ENCODE measurements around the gene BIRC6.

The BIRC6 gene

DNA sequence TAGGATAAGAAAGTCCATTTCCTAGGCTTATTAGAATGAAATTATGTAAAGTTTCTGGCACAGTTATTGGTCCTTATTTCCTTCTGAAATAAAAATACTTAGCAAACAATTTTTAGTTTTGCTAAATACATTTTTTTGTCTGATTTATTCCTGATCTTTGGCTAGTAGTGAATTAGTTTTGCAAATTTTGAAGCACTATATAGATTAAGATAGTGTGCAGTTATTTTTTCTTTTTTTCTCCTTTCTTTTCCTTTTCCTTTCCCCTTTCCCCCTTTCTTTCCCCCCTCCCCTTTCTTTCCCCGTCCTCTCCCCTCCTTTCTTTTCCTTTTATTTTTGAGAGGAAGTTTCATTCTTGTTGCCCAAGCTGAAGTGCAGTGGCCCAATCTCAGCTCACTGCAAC, 59.7 kb downstream of the BIRC6 start:
- H3K27me3 Mint-ChIP-seq: no peaks in the 10 kb centered on the region
- peaks cover 2% of the 10 kb centered on the region for H3K4me1 Mint-ChIP-seq (ENCODE audit: low read depth)
- H3K9me3 Mint-ChIP-seq: no peaks in the 10 kb centered on the region
- H3K4me3 Mint-ChIP-seq: no peak overlapping the region
- no peak overlapping the region for H3K27ac Mint-ChIP-seq
- H3K36me3 Mint-ChIP-seq (ENCODE audit: low read depth): peaks cover 49% of the 10 kb centered on the region

DNA sequence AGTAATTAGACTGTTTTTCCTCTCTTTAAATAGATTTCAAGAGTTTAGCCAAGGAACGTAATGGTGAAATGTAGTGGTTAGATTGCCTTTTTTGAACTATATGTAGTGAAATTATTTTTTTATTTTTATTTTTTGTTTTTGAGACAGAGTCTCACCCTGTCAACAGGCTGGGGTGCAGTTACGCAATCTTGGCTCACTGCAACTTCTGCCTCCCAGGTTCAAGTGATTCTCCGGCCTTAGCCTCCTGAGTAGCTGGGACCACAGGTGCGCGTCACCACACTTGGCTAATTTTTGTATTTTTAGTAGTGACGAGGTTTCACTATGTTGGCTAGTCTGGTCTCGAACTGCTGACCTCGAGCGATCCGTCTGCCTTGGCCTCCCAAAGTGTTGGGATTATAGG, 60.8 kb downstream of the BIRC6 start:
- Mint-ChIP-seq H3K4me3 (no peak overlapping the region), H3K4me1 (ENCODE audit: low read depth) (peaks cover 13% of the 10 kb centered on the region), H3K27me3 (no peaks in the 10 kb centered on the region), H3K9me3 (no peaks in the 10 kb centered on the region), H3K36me3 (ENCODE audit: low read depth) (peaks cover 57% of the 10 kb centered on the region), H3K27ac (no peak overlapping the region)

DNA sequence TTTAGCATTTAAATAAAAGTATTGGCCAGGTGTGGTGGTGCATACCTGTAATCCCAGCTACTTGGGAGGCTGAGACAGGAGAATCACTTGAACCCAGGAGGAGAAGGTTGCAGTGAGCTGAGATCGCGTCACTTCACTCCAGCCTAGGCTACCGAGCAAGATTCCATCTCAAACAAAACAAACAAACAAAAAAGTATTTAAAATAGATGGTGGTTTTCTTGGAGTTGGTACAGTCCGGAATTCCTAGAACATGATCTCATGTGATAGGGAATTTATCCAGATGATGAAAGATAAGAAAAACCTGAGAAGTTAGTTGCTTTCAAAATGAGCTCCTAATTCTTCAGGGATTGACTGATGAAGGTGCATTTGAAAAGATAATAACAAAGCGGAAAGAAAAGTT, 62.0 kb downstream of the BIRC6 start:
- H3K4me3 Mint-ChIP-seq: no peak overlapping the region
- peaks cover 21% of the 10 kb centered on the region for H3K4me1 Mint-ChIP-seq (ENCODE audit: low read depth)
- H3K27ac Mint-ChIP-seq: no peak overlapping the region
- no peaks in the 10 kb centered on the region for H3K27me3 Mint-ChIP-seq
- H3K9me3 Mint-ChIP-seq: no peaks in the 10 kb centered on the region
- peaks cover 65% of the 10 kb centered on the region for H3K36me3 Mint-ChIP-seq (ENCODE audit: low read depth)

DNA sequence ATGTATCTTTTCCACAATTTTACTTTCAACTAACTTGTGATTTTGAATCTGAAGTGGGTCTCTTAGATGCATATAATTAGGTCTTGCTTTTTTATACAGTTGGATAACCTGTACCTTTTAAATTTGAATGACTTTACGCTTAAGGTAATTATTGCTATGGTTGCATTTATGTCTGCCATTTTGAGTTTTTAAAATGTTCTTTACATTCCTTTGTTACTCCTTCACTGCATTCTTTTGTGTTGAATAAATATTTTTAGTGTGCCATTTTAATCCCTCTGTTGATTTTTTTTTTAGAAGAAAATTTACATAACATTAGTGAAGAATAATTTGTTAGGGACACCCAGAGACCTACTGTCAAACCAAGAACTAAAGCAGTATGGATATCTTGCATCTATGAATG, 65.3 kb downstream of the BIRC6 start:
- H3K27ac Mint-ChIP-seq: no peak overlapping the region
- H3K27me3 Mint-ChIP-seq: no peaks in the 10 kb centered on the region
- H3K9me3 Mint-ChIP-seq: no peaks in the 10 kb centered on the region
- peaks cover 64% of the 10 kb centered on the region for H3K36me3 Mint-ChIP-seq (ENCODE audit: low read depth)
- no peak overlapping the region for H3K4me3 Mint-ChIP-seq
- H3K4me1 Mint-ChIP-seq (ENCODE audit: low read depth): peaks cover 44% of the 10 kb centered on the region

DNA sequence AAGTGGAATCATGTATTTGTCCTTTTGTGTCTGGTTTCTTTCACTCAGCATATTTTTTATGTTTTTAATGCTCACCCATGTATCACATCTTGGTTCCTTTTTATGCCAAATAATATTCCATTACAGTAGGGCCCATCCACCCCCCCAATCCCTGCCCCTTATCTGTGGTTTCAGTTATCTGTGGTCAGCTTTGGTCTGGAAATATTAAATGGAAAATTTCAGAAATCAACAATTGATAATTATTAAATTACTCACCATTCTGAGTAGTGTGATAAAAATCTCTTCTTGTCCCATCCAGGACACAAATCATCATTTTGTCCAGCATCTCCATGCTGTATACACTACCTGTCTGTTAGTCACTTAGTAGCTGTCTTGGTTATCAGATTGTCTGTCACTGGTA, 66.7 kb downstream of the BIRC6 start:
- Mint-ChIP-seq H3K36me3 (ENCODE audit: low read depth) (peaks cover 51% of the 10 kb centered on the region), H3K4me1 (ENCODE audit: low read depth) (peaks cover 49% of the 10 kb centered on the region), H3K4me3 (no peak overlapping the region), H3K9me3 (no peaks in the 10 kb centered on the region), H3K27me3 (no peaks in the 10 kb centered on the region), H3K27ac (no peak overlapping the region)

DNA sequence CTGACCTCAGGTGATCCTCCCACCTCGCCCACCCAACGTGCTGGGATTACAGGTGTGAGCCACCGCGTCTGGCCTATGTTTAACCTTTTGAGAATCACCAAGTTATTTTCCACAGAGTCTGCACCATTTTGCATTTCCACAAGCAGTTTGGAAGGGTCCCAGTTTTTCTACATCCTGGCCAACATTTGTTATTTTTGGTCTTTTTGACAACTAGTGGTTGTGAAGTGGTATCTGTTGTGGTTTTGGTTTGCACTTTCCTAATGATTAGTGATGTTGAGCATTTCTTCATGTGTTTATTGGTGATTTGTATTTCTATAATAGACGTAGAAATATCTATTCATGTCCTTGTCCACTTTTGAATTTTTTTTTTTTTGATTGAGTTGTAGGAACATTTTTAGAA, 67.9 kb downstream of the BIRC6 start:
- Mint-ChIP-seq H3K36me3 (ENCODE audit: low read depth) (peaks cover 59% of the 10 kb centered on the region), H3K9me3 (no peaks in the 10 kb centered on the region), H3K27me3 (no peaks in the 10 kb centered on the region), H3K4me3 (peak overlapping the region; percentile 4), H3K27ac (no peak overlapping the region), H3K4me1 (ENCODE audit: low read depth) (peaks cover 49% of the 10 kb centered on the region)

DNA sequence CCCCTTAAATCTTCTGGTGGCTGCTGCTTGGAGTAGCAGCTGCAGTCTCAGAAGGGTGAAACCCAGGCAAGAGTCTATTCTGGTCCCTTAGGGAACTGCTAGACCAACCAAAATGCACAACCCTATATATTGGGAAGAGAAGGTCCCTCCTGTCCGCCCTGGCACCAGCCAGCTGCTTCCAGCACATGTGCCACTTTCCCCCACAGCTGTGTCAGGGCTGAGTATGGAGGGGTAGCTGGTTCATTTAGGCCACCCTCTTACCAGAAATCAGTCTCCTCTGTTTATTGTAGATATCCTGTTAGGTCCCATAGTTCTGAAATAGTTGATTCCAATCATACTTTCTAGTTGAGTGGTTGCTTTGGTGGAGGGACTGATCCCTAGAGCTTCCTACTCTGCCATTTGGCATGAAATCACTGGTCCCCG, 68.9 kb downstream of the BIRC6 start:
- peak overlapping the region; percentile 0 for H3K27ac Mint-ChIP-seq
- H3K36me3 Mint-ChIP-seq (ENCODE audit: low read depth): peaks cover 59% of the 10 kb centered on the region
- no peak overlapping the region for H3K4me3 Mint-ChIP-seq

DNA sequence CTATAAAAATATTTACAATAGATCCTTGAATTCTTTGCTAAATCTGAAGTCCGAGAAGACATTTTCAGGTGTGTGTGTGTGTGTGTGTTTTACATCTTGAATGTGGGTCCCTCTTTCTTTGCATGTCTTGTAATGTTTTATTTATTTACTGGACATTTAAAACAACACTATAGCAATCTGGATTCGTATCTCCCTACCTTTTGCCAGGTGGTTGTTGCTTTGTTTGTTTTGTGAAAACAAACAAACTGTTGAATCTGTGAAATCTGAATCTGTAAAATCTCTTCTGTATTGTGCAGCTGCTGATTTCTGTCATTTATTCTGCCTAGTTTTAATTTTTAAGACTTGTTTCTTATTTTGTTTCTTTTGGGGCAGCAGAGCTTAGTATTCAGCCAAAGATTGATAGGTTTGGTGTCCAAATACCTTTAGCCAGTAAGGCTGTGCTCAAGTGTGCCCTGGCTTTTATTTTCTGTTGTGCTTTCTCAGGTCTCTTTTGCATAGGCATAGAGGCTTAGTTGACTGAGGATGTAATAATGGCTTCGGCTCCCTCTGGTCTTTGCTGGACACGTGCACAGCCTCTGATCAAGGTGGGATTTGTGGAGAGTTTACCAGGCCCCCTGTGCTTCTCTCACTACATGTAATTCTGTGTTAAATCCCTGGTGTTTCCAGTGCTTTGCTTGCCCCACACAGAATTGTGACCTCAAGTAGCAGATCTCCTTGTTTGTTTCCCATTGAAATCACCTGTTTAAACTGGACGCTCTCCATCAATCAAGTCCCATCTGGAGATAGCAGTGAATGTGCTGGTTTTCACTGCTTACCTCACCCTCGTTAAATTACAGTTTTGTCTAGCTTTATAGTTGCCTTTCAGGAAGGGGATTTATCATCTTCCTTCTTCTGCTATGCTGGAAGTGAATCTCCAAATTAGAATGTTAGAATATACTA, 71.1 kb downstream of the BIRC6 start:
- Mint-ChIP-seq H3K9me3 (no peaks in the 10 kb centered on the region), H3K4me3 (no peak overlapping the region), H3K4me1 (ENCODE audit: low read depth) (peaks cover 34% of the 10 kb centered on the region), H3K27ac (no peak overlapping the region), H3K36me3 (ENCODE audit: low read depth) (peaks cover 54% of the 10 kb centered on the region), H3K27me3 (no peaks in the 10 kb centered on the region)

More for the DNA sequence above, 68.9 kb downstream of the BIRC6 start:
- peaks cover 49% of the 10 kb centered on the region for H3K4me1 Mint-ChIP-seq (ENCODE audit: low read depth)
- no peaks in the 10 kb centered on the region for H3K27me3 Mint-ChIP-seq
- no peaks in the 10 kb centered on the region for H3K9me3 Mint-ChIP-seq

DNA sequence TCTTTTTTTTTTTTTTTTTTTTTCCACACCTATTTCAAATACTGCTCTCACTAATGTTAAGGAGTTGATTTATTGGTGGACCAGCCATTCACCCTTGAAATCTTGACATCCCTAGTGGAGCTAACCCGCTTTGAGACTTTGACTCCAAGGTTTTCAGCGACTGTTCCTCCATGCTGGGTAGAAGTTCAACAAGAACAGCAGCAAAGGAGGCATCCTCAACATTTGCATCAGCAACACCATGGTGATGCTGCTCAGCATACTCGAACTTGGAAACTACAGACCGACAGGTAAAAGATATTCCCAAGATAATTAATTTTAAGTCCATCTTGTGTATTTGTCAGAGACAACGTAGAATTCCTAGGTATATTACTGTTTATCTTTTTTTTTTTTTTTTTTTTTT, 74.0 kb downstream of the BIRC6 start:
- no peaks in the 10 kb centered on the region for H3K9me3 Mint-ChIP-seq
- peaks cover 13% of the 10 kb centered on the region for H3K4me1 Mint-ChIP-seq (ENCODE audit: low read depth)
- no peak overlapping the region for H3K27ac Mint-ChIP-seq
- no peak overlapping the region for H3K4me3 Mint-ChIP-seq
- H3K36me3 Mint-ChIP-seq (ENCODE audit: low read depth): peaks cover 50% of the 10 kb centered on the region
- no peaks in the 10 kb centered on the region for H3K27me3 Mint-ChIP-seq

DNA sequence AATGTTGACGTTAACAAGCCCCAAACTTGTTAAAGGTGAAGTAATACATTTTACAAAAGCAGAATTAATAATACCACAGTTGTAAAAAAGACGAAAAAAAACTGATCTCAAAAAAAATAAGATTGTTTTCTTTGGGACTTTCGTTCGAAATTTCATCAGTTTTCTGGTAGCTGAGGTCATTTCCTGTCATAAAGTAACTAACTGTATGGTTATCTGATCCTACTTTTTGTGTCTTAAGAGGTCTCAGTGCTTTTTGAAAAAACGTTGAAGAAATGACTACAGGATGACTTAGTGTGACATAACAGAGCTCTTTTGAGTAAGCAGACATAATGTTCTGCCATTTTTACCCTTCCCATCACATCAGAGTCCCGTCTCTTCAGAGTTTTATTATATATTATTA, 79.3 kb downstream of the BIRC6 start:
- no peak overlapping the region for H3K4me3 Mint-ChIP-seq
- H3K36me3 Mint-ChIP-seq (ENCODE audit: low read depth): peaks cover 58% of the 10 kb centered on the region
- no peak overlapping the region for H3K27ac Mint-ChIP-seq
- no peaks in the 10 kb centered on the region for H3K9me3 Mint-ChIP-seq
- H3K27me3 Mint-ChIP-seq: no peaks in the 10 kb centered on the region
- H3K4me1 Mint-ChIP-seq (ENCODE audit: low read depth): no peaks in the 10 kb centered on the region

DNA sequence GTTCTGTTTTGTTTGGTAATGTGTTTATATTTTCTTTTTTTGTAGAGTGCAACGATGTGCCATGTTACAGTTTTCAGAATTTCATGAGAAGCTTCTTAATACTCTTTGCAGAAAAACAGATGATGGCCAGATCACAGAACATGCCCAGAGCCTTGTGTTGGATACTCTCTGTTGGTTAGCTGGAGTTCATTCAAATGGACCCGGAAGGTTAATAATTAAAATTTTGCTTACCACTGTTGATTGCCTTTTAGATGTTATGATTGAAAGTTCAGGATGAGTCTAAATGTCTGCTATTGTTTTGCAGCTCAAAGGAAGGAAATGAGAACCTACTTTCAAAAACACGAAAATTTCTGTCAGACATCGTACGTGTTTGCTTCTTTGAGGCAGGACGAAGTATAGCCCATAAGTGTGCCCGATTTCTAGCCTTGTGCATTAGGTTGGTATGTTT, 85.2 kb downstream of the BIRC6 start:
- Mint-ChIP-seq H3K9me3 (no peaks in the 10 kb centered on the region), H3K4me3 (no peak overlapping the region), H3K27me3 (no peaks in the 10 kb centered on the region), H3K36me3 (ENCODE audit: low read depth) (peaks cover 73% of the 10 kb centered on the region), H3K27ac (no peak overlapping the region), H3K4me1 (ENCODE audit: low read depth) (no peaks in the 10 kb centered on the region)

DNA sequence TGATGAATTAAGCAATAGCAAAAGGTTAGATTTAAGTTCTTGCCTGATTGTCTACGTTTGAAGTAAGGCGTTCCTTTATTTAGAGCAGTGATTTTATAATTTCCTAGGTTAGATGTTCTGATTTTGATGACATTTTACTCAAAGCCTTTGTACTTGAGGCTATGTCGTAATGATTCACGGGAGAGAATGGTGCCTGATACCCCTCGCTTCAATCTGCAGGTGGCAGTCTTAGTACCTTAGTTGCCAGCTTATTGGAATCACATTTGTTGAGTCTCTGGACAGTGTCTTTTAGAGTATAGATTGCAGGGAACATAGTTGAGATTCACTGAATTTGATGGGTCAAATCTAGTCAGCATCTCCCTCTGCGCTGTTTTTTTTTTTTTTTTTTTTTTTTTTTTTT, 89.5 kb downstream of the BIRC6 start:
- H3K9me3 Mint-ChIP-seq: no peaks in the 10 kb centered on the region
- H3K27ac Mint-ChIP-seq: no peak overlapping the region
- H3K27me3 Mint-ChIP-seq: no peaks in the 10 kb centered on the region
- no peak overlapping the region for H3K4me3 Mint-ChIP-seq
- peaks cover 69% of the 10 kb centered on the region for H3K36me3 Mint-ChIP-seq (ENCODE audit: low read depth)
- no peaks in the 10 kb centered on the region for H3K4me1 Mint-ChIP-seq (ENCODE audit: low read depth)

DNA sequence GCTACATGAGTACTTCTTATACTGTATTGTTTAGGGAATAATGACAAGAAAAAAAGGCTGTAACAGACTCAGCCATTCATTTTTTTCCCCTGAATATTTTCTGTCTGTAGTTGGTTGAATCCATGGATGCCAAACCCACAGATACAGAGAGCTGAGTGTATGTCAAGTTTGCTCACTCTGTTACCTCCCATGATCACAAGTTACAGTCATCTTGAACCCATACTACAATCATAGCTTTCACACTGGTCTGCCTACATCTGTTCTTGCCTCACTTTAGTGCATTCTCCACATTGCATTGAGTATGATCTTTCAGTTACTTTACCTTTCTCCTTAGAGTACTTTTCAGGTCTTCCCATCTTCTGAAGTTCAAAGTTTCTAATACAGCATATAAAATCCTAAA, 94.0 kb downstream of the BIRC6 start:
- H3K4me1 Mint-ChIP-seq (ENCODE audit: low read depth): no peaks in the 10 kb centered on the region
- H3K27me3 Mint-ChIP-seq: no peaks in the 10 kb centered on the region
- no peaks in the 10 kb centered on the region for H3K9me3 Mint-ChIP-seq
- H3K27ac Mint-ChIP-seq: no peak overlapping the region
- peaks cover 50% of the 10 kb centered on the region for H3K36me3 Mint-ChIP-seq (ENCODE audit: low read depth)
- no peak overlapping the region for H3K4me3 Mint-ChIP-seq

DNA sequence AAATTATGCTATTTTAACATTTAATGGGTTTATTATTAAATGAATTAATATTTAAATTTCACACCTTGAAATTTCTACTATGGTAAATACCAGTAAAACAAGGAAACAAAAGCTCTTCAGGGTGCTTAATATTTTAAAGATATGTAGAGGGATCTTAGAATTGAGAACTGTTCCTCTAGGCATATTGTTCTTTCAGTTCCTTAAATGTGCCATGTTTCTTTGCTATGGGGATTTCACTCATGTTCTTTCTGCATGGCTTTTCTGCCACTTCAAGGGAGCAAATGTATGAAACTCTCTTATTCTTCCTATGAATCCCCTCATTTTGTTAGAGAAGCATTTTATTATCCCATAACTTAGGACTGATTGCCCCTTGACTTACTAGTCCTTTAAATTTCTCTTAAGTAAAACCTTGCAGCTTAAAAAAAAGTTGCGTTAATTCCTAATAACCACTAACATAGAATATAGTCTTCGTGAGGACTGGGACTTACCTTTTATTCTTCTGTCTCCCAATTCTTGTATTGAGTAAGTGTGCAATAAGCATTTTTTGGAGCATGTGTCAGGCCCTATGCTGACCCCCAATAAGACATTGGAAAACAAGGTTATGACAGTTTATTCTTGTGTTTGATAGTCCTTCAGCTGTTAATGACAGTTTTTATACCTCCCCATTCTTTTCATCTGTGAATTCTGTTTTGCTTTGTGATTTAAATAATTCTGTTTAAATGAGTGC, 95.7 kb downstream of the BIRC6 start:
- H3K36me3 Mint-ChIP-seq (ENCODE audit: low read depth): peaks cover 59% of the 10 kb centered on the region
- no peaks in the 10 kb centered on the region for H3K27me3 Mint-ChIP-seq
- H3K27ac Mint-ChIP-seq: no peak overlapping the region

DNA sequence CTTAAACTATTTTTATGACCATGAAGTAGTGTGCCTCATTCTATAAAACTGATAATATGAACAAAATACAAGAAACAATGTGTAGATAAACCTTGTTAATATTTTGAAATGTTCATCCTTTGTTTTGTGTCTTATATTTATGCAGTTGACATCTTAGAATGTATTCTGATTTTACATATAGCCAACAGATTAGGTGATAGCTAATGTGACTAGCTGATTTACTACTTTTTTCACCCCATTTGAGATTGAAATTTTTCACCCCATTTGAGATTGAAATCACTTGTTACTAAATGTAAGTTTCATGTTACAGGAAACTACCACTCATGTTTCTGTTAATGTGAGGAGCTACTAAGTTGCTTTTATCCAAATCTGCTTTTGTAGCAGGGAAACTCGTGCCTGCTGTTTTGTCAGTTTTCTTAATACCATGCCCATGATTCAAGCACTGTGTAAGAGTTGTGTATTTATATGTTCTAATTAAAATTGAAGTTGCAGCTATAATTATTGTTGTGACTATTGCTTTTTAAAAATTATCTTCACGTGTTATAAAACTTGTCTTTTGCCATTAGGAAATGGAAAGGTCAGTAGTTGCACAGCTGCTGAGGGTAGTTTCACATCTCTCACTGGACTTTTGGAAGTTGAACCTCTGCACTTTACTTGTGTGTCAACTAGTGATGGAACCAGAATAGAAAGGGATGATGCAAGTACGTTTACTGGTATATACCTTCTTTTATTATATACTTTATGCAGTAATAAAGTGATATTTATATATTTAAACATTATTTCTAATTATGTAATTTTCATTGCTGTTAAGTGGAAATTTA, 96.6 kb downstream of the BIRC6 start:
- H3K36me3 Mint-ChIP-seq (ENCODE audit: low read depth): peaks cover 66% of the 10 kb centered on the region
- H3K27me3 Mint-ChIP-seq: no peaks in the 10 kb centered on the region
- H3K9me3 Mint-ChIP-seq: no peaks in the 10 kb centered on the region
- no peak overlapping the region for H3K4me3 Mint-ChIP-seq
- no peaks in the 10 kb centered on the region for H3K4me1 Mint-ChIP-seq (ENCODE audit: low read depth)
- H3K27ac Mint-ChIP-seq: no peak overlapping the region

More for the DNA sequence above, 95.7 kb downstream of the BIRC6 start:
- Mint-ChIP-seq H3K4me1 (ENCODE audit: low read depth) (no peaks in the 10 kb centered on the region), H3K4me3 (no peak overlapping the region), H3K9me3 (no peaks in the 10 kb centered on the region)
